Omental fat pad (tissue), 4 donors: ENCODE results near the gene CFAP77. TPM values are rescaled to one million over a fixed set of nuclear protein-coding genes. Genes with fewer than 3 reads are reported as not detected.

Experiments used
- ATAC-seq: fragments of 150-250 bp; one replicate; pipeline ENCODE4 v1.9.1; 2016; ENCODE audit warnings: mild to moderate bottlenecking, moderate library complexity; ENCODE audit not compliant: low FRiP score
- DNase-seq: peaks from one replicate; pipeline ENCODE4 v3.0.0-alpha.2; 2019; ENCODE audit warnings: low spot score
- total RNA-seq, 4 donors: library from RNA; depleted of rRNA; stranded (reverse); fragments of >200 nt; gene quantifications; one replicate each; pipeline ENCODE4 v1.1.0, GENCODE V29; 2016
- TF ChIP-seq, protein P1 (sequence below), 3 donors: fragments of 450-650 bp; IDR thresholded peaks; one replicate each; pipeline ENCODE4 v1.5.1; 2016 to 2017; ENCODE audit warnings: antibody characterized with exemption in 3 of 3, mild to moderate bottlenecking in 3 of 3, moderate library complexity in 2 of 3

The CFAP77 gene
- total RNA-seq, 4 donors from 2014 or later: not detected

DNA sequence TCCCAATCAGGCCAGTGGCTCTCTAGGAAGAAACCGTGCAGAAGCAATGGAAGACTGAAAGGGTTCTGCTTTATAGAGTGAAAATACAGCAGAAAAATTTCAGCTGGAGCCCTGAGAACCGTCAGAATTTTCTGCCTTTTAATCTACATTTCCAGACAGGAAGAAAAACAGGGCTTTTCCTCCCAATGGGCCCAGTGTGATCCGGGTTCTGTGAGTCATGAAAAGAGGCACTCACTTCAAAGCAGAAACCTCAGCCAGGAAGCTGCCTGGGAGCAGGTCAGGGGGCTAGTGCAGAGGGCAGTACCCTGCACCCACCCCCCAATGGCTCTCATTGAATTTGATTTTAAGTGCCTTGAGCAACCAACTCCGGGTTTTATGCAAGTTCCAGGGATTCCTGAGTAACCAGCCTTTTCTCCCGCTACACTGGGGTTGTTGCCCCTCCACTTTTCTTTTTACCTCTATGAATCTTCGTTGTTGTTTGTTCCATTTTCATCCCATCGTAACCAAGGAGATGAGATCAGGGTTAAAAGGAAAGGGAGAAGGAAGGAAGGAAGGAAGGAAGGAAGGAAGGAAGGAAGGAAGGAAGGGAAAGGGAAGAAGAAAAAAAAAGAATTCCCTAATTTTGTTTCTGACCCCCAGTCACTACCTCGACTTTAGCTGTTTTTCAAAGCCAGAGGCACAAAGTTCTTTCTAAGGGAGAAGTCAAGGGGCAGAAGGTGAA, 173.7 kb downstream of the CFAP77 start:
- DNase-seq (no peak), ATAC-seq (no peak)
- TF ChIP-seq, protein P1, sequence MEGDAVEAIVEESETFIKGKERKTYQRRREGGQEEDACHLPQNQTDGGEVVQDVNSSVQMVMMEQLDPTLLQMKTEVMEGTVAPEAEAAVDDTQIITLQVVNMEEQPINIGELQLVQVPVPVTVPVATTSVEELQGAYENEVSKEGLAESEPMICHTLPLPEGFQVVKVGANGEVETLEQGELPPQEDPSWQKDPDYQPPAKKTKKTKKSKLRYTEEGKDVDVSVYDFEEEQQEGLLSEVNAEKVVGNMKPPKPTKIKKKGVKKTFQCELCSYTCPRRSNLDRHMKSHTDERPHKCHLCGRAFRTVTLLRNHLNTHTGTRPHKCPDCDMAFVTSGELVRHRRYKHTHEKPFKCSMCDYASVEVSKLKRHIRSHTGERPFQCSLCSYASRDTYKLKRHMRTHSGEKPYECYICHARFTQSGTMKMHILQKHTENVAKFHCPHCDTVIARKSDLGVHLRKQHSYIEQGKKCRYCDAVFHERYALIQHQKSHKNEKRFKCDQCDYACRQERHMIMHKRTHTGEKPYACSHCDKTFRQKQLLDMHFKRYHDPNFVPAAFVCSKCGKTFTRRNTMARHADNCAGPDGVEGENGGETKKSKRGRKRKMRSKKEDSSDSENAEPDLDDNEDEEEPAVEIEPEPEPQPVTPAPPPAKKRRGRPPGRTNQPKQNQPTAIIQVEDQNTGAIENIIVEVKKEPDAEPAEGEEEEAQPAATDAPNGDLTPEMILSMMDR (IDR thresholded peaks at IDR 0.05): no peak

DNA sequence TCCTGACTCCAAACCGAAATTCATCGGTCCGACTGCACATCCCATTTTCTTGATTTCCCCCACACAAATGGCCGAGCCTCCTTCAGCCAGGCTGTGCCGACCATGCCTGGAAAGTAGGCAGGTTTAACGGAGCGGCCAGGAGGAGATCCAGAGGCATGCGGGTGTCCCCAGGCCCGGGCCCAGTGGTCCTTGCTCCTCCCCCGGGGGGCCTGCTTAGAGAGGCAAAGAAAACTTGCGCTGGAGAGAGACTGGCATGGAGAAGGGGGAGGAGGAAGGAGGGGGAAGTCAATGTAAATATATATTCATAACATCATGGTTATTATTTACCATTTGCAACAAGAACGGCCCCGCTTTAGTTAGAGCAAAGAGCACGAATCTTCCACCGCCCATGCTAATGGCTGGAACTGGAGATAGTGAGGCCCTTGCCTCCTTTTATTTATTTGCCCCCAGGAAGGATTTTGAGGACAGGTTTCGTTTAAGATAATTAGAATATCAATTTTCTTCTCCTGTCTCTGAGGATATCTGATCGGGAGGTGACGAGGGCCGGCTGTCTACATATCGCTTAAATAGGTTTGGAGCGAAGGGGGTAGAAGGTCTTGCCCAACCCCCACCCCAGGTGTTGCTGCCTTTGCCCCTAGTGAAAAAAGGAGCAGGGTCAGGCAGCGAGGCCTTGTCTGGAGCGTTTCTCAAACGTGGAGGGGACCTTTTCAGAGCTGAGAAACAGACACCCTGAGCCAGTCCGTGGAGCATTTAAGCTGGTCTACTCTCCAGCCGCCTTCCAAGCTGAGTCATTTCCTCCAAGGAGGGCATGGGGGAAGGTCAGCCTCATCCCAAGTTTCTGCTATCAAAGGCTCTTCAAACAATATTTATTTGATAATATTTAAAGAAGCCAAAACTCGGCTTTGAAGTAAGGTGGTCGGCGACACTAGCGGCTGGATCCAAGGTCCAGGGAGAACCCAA, 174.9 kb downstream of the CFAP77 start:
- ATAC-seq: no peak
- no peak for DNase-seq
- TF ChIP-seq, protein P1 (IDR thresholded peaks at IDR 0.05): no peak

DNA sequence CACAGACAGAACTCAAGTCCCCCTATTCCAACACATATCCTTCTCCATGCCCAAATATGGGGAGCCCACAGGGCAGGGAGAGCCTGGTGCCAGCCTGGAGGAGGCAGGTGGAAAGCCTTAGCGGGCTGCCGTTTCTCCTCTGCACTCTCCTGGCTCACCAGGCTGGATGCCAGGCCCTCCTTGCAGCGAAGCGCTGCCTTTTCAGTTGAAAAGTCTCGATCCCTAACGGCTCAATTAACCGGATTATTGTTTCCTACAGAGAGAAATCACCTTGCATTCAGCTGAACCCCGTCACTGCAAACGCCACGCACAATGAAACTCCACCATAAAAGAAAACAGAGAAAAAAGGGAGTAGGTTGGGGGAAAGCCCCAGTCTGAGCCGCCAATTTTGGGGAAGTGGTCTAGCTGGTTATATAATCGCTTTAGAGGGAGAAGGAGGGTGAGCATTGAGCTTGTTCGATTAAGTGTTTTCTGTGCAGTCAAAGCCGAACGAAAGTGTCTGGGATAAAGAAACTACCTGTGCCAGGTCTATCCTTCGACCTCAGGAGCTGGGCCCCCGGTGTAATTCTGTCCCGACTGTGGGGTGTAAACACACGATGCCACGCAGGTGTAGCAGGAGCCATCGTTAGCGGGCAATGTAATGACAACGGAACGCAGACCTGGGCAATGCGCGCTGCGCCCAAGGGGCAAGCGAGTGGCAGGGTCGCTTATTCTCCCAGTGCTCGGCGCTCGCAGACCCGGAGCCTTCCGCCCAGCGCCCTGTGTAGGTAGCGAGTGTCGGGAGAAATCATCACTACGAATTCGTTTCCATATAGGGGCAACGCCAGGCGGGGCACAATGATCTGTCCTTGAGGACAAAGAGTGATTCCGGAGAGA, 176.2 kb downstream of the CFAP77 start:
- no peak for DNase-seq
- ATAC-seq: no peak

DNA sequence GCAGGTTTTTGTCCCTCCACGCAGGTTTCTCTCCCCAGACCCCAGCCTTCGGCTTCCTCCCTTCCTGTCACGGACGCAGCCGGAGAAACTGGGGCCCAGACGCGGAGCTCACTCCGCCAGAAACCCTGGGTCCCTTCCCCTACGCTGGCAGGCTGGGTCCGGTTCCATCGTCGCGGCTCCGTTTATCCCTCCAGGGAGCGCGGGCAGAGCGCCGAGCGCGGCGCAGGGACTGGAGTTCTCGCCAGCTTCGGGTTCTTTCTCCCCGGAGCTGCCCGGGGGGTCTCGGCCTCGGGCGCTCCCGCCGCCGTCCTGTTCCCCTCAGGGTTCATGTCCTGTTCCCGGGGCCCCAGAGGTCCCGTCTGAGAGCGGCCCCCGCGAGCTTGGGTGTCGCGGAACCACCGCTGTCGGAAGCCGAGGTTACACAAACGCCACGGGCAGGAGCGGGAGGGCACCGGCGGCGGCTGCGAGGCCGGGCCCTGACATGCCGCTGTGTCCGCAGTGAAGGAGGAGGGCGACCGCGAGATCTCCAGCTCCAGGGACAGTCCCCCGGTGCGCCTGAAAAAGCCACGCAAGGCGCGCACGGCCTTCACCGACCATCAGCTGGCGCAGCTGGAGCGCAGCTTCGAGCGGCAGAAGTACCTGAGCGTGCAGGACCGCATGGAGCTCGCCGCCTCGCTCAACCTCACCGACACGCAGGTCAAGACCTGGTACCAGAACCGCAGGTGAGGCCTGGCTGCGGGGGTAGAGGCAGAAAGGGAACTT, 177.0 kb downstream of the CFAP77 start:
- TF ChIP-seq, protein P1 (IDR thresholded peaks at IDR 0.05): no peak
- ATAC-seq: no peak
- DNase-seq: no peak

More for the DNA sequence above, 176.2 kb downstream of the CFAP77 start:
- TF ChIP-seq, protein P1 (IDR thresholded peaks at IDR 0.05): no peak

DNA sequence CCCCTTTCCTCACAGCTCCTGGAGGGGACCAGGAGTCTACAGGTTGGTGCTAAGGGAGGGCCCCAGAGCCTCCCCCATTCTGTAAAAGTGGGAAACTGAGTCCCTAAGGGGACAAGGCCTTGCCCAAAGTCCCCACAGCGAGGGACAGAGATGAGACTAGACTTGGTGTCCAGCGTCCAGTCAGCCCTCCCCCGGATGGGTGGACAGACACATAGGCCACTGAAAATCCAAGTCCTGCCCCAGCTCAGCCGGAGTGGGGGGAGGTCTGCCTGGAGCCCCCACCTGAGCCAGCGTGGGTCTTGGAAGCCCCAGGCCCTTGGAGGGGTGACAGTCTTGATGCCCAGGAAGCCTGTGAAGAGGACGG, 177.6 kb downstream of the CFAP77 start:
- no peak for DNase-seq
- TF ChIP-seq, protein P1 (IDR thresholded peaks at IDR 0.05): no peak
- ATAC-seq: no peak

DNA sequence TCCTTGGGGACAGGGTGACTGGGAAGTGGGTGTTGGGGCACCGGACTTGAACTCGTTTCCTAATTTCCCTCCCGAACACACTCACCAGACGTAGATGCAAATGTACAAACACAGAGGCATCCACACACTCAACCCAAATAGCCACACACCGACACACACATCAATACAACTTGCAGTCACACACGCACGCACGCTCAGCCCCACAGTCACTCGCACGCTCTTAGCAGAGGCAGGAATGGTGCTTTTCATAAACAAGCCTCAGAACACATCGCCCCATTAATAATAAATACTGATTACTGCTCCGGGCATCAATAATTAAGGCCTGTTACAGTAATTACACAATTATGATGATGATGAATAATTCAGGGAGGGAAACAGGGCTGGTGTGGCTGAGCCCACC, 178.1 kb downstream of the CFAP77 start:
- TF ChIP-seq, protein P1 (IDR thresholded peaks at IDR 0.05): no peak
- ATAC-seq (no peak), DNase-seq (no peak)
